Mesodermal cell (in vitro differentiated cells): ENCODE measurements around the gene NCCRP1.

ENCODE experiments used
- H3K27ac ChIP-seq: 2 replicates; pipeline ENCODE4 v1.7.0; 2013; ENCODE audit warnings: mild to moderate bottlenecking, low read depth, low read length, moderate library complexity; ENCODE audit not compliant: severe bottlenecking
- H3K36me3 ChIP-seq: 2 replicates; pipeline ENCODE4 v1.7.1; 2013; ENCODE audit warnings: mild to moderate bottlenecking, low read length, moderate library complexity; ENCODE audit not compliant: control insufficient read depth, insufficient read depth
- H3K4me1 ChIP-seq: one replicate; pipeline ENCODE4 v1.7.1; 2013; ENCODE audit warnings: mild to moderate bottlenecking, low read length; ENCODE audit not compliant: insufficient read depth, control insufficient read depth, poor library complexity, severe bottlenecking
- H3K4me3 ChIP-seq: 2 replicates; pipeline ENCODE4 v1.7.0; 2013; ENCODE audit warnings: low read length, control low read depth, mild to moderate bottlenecking; ENCODE audit not compliant: insufficient read depth, poor library complexity, severe bottlenecking; ENCODE audit errors: extremely low read depth
- H3K9me3 ChIP-seq: 2 replicates; pipeline ENCODE4 v1.7.1; 2013; ENCODE audit warnings: mild to moderate bottlenecking, low read length, moderate library complexity; ENCODE audit not compliant: control insufficient read depth
- WGBS, 2 experiments: methylation state at CpG; one replicate each; pipeline ENCODE4 v1.1.5; 2013; ENCODE audit warnings: missing lambda C conversion rate in 2 of 2; ENCODE audit not compliant: insufficient coverage in 2 of 2; 5-methylcytosine and 5-hydroxymethylcytosine counted together

NCCRP1 gene

DNA sequence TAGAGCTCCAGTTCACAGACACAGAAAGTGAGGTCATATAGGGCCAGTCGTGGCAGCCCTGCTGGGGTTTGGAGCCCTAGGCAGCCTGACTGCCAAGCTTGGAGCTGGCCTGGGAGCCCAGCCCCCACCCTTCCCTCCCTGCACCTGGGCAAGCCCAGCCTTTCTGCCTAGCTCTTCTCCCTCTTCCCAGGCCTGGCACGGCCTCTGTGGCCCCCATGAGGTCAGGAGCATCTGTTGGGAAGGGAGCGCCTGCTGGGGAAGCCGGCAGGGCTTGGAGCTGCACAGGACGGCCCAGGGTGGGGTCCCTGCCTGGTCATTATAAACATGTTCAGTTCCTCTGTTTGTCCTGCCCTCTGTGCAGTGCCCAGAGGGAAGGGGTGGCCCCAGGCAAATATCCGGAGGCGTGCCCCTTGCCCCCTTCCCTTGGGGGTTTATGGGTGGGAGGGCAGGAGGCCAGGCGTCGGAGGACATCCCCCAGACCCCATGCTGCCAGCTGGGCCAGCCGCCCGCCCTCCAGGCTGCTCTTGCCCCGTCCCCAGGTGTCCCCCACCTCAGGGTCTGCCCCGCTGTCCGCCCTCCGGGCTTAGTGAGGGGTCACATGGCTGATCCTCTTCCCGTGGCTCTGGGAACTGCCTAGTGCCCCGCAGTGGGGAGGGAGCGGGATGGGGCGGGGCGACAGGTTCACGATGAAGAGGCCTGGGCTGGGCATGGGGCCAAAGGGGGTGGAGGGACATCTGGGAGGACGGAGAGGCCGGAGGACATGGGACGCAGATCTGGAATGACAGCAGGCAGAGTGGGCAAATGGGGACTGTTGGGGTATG lies 30.0 kb upstream of the NCCRP1 start:
- Histone ChIP-seq H3K4me1 (peaks cover 8% of the 10 kb centered on the region), H3K36me3 (peaks cover 31% of the 10 kb centered on the region), H3K9me3 (no peaks in the 10 kb centered on the region), H3K4me3 (no peak overlapping the region), H3K27ac (no peak overlapping the region)
- 78 to 89% methylated on average over 13 to 22 of the region's 24 CpGs for WGBS, 2 experiments

DNA sequence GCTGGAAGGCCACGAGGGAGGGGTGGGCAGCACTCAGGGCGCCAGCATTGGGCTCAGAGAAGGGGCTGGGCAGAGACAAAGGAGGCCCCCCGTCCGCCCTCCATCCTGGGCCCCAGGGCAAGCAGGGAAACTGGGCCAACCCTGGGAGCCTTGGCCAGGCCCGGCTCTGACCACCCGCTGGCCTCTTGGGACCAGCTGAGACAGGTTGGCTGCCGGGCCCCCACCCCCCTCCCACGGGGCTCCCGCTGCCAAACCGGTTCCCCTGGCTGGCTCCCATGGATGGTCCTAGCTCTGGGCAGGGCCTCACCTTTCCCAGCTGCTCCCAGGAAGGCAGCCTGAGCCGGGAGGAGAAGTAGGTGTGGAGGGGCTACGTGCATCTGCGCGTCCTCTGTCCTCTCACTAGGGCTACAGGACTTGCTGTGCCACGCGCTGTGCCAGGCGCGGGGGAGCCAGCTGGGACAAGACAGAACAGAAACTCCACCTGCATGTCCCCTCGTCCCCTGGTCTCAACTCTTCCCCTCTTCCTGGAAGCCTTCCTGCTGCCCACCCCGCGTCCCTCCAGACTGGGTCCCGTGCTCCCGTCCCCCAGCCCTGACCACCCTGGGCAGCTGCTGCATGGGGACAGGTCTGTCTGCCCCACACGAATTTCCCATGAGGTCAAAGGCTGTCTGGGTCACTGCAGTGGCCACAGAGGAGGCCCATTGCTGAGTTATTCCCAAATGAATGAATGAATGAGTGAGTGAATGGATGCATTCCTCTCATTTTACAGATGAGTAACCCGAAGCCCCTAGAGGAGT lies 29.1 kb upstream of the NCCRP1 start:
- Histone ChIP-seq H3K36me3 (peaks cover 34% of the 10 kb centered on the region), H3K9me3 (no peaks in the 10 kb centered on the region), H3K4me1 (peaks cover 13% of the 10 kb centered on the region), H3K27ac (no peak overlapping the region), H3K4me3 (no peak overlapping the region)
- 88 to 92% methylated on average over 18 to 23 of the region's 25 CpGs for WGBS, 2 experiments

DNA sequence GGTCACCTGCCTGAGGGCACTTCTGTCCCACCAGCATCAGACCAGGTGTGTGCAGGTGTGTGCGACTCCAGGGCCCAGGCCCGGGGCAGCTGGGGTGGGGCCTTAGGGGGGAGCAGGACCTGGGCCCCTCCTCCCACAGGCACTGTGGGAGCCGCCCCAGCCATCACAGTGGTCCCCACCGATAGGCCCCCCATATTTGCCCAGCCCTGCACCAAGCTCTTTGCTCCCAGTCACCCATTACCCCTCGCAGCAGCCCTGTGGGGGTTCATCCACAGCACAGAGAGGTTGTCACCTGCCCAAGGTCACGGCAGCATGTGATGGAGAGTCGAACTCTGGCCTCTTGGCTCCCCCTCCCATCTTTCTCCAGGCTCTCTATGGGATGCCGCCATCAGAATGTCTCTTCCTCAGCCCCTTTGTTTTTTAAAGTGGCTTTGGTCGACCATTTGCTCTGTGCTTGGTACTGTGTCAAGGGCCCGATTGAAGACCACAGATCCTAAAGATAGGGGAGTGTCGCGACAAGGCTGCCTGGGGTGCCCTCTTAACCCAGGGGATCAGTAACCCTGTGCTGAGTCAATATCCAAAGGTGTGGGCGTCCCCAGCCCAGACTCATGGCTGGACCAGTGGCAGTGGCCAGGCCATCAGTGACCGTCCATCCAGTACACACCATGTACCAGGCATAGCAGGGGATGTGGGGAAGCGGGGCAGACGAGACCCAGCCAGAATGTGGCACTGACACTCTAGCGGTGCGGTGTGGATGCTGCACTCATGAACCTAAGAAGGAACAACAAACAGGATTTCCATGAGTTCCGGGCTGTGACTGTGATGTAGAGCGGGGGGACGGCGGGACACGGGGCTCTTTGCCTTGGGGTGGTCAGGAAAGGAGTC lies 28.3 kb upstream of the NCCRP1 start:
- Histone ChIP-seq H3K36me3 (peaks cover 41% of the 10 kb centered on the region), H3K4me3 (no peak overlapping the region), H3K9me3 (no peaks in the 10 kb centered on the region), H3K4me1 (peaks cover 8% of the 10 kb centered on the region), H3K27ac (no peak overlapping the region)
- WGBS, 2 experiments, result 82 to 90% methylated on average over 19 to 21 of the region's 23 CpGs

DNA sequence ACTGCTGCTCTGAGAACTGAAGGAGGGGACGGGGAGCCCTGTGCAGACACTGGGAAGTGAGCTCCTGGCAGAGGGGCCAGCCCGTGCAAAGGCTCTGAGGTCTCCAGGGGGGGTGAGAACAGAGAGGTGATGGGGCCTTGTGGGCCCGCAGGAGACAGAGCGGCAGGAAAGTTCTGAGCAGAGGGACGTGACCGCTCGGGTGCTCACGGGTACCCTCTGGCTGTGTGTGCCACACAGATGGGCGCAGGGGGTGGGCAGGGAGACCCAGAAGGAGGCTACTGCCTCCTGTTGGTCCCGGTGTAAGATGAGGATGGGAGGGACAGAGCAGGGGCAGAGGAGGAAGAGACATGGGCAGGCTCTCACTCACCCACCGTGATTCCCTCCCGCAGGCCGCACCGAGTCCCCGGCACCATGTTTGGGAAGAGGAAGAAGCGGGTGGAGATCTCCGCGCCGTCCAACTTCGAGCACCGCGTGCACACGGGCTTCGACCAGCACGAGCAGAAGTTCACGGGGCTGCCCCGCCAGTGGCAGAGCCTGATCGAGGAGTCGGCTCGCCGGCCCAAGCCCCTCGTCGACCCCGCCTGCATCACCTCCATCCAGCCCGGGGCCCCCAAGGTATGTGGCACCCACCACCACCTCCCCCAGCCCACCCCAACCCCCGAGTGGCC lies 27.5 kb upstream of the NCCRP1 start:
- Histone ChIP-seq H3K36me3 (peaks cover 41% of the 10 kb centered on the region), H3K9me3 (no peaks in the 10 kb centered on the region), H3K4me3 (no peak overlapping the region), H3K27ac (no peak overlapping the region), H3K4me1 (peaks cover 8% of the 10 kb centered on the region)
- 95 to 96% methylated on average over 20 to 33 of the region's 36 CpGs for WGBS, 2 experiments

DNA sequence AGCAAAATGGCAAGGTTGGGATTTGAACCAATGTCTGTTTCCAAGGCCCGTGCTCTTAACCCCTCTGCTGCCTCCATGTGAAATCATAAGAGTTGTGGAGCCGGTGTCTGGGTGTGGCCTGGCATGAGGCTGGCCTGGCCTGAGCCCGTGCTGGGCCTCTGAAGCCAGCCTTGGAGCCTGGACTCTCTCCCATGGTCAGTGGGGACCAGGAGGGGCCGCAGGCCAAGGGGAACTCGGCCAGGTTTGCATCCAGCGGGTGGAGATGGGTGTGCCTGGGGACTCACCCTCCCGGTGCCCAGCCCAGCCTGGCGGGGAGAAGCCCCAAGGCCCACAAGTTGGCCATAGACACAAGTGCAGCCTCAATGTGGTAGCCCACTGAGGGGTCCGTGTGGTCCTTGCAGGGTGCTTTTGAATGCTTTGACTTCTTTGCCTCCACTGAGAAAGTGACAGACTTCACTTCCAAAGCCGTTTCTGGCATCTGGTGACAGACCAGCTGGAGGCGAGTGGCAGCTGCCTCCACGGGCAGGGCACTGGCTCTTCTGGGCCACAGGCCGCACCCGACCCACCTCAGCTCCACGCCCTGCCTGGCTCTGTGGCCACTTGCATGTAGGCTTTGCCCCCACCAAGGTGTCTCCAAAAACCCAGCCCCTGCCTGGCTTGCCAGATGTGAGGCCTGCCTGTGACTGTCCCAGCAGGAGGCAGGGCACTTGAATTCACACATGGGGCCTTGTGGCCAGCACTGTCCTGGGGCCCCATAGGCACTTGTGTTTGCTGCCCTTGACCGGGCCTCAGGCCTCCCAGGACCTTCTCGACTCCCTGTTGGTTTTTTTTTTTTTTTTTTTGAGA lies 26.2 kb upstream of the NCCRP1 start:
- H3K27ac ChIP-seq, result no peak overlapping the region
- H3K4me1 ChIP-seq, result peaks cover 8% of the 10 kb centered on the region
- no peaks in the 10 kb centered on the region for H3K9me3 ChIP-seq
- peaks cover 54% of the 10 kb centered on the region for H3K36me3 ChIP-seq
- no peak overlapping the region for H3K4me3 ChIP-seq
- WGBS, 2 experiments, result 86 to 92% methylated on average over 14 to 15 of the region's 17 CpGs

DNA sequence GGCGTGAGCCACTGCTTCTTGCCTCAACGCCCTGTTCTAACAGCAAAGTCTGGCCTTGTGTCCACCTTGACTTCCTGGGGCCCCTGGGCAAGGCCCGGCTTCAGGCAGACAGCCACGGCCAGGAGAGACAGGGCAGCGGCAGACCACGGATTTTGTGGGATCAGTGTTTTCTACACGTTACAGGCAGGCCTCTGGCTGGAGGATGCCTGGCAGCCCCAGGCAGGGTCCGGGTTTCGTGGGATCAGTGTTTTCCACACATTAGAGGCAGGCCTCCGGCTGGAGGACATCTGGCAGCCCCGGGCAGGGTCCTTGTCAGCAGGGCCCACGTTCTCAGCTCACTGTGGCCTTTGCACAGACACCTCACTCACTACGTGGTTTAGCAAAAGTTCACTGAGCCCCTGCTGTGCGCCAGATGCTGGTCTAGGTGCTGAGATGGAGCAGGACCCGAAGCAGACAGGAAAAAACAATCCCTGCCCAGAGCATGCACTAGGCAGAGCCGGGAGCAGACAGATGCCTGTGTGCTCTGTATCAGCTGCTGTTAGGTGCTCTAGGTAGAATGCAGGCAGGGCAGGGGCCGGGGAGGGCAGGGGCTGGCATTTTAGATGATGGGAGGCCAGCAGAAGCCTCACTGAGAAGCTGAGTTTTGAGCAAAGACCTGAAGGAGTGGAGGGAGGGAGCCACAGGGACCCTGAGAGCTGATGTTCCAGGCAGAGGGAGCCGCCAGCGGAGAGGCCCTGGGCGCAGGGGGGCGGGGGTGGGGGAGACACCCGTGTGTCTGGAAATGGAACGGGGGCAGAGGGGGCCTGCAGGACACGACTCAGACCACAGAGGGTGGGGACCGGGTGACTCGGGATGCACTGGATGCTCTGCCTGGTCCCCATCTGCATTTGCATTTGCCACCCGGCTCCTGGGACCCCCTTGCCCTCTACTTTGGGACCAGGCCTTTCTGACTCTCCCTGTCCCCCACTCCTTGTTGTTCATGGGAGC lies 25.0 kb upstream of the NCCRP1 start:
- Histone ChIP-seq H3K4me1 (peaks cover 8% of the 10 kb centered on the region), H3K36me3 (peaks cover 61% of the 10 kb centered on the region), H3K27ac (no peak overlapping the region), H3K4me3 (no peak overlapping the region), H3K9me3 (no peaks in the 10 kb centered on the region)
- 88 to 93% methylated on average over 24 to 25 of the region's 27 CpGs for WGBS, 2 experiments

DNA sequence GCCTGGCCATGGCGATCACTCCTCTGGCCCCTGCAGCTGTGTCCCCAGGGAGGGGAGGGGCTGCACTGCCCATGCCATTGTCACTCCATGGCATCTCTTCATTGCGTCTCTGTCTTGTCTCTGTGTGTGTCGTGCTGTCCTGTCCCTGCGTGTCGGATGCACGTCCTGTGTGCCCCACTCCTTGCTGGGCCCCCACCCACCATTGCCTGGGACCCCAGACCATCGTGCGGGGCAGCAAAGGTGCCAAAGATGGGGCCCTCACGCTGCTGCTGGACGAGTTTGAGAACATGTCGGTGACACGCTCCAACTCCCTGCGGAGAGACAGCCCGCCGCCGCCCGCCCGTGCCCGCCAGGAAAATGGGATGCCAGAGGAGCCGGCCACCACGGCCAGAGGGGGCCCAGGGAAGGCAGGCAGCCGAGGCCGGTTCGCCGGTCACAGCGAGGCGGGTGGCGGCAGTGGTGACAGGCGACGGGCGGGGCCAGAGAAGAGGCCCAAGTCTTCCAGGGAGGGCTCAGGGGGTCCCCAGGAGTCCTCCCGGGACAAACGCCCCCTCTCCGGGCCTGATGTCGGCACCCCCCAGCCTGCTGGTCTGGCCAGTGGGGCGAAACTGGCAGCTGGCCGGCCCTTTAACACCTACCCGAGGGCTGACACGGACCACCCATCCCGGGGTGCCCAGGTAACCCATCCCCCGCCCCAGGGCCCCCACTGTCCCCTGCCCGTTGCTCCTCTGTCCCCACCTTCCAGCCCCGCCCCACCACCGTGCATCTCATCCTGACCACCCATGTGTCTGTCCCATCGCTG lies 23.9 kb upstream of the NCCRP1 start:
- no peaks in the 10 kb centered on the region for H3K9me3 ChIP-seq
- 96 to 97% methylated on average over 40 to 44 of the region's 45 CpGs for WGBS, 2 experiments
- H3K4me3 ChIP-seq, result no peak overlapping the region
- H3K4me1 ChIP-seq, result peaks cover 8% of the 10 kb centered on the region
- no peak overlapping the region for H3K27ac ChIP-seq
- H3K36me3 ChIP-seq, result peaks cover 71% of the 10 kb centered on the region

DNA sequence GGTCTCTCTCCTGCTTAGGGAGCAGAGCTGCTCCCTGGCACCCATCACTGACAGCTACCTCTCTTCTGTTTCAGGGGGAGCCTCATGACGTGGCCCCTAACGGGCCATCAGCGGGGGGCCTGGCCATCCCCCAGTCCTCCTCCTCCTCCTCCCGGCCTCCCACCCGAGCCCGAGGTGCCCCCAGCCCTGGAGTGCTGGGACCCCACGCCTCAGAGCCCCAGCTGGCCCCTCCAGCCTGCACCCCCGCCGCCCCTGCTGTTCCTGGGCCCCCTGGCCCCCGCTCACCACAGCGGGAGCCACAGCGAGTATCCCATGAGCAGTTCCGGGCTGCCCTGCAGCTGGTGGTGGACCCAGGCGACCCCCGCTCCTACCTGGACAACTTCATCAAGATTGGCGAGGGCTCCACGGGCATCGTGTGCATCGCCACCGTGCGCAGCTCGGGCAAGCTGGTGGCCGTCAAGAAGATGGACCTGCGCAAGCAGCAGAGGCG lies 23.2 kb upstream of the NCCRP1 start:
- H3K27ac ChIP-seq, result no peak overlapping the region
- WGBS, 2 experiments, result 94 to 97% methylated on average over 18 to 22 of the region's 25 CpGs
- H3K4me3 ChIP-seq, result no peak overlapping the region
- H3K4me1 ChIP-seq, result peaks cover 8% of the 10 kb centered on the region
- no peaks in the 10 kb centered on the region for H3K9me3 ChIP-seq
- H3K36me3 ChIP-seq, result peaks cover 76% of the 10 kb centered on the region
